Muscle of back (tissue), 13 donors: ENCODE data around the gene DYSF. TPM values are rescaled to one million over a fixed set of nuclear protein-coding genes. Genes with fewer than 3 reads are reported as not detected.
A peak's percentile ranks its signal among the peaks of the same experiment; 100 is the strongest.
"Not testable (repeated sequence)": the region's sequence is repeated elsewhere in the genome, so short reads cannot be mapped to it uniquely, and the experiment has no call there.

Experiments
- DNase-seq, 3 donors: peaks; one replicate each; pipeline versions ENCODE4 v3.0.0 to v3.0.0-alpha.2; 2013
- long read RNA-seq, 9 donors: transcript quantifications; one replicate each; lab custom pipeline, GENCODE V29; 2026
- polyA plus RNA-seq, 10 donors: library from polyadenylated mRNA; unstranded; fragments of 120-200 nt; gene quantifications; one replicate each; pipeline ENCODE4 v1.2.1, GENCODE V29; 2013; ENCODE audit not compliant: insufficient read length in 10 of 10

Gene DYSF
- polyA plus RNA-seq = 100 to 1,000 TPM in 7 of 10 donors, 10 to 100 TPM in 3; 75.3 to 143 (median 114) TPM
- long read RNA-seq, donor 1, full-length matches to known transcripts = 2 of 31 reads
- long read RNA-seq, donor 1, partial matches to known transcripts = 29 of 31 reads
- long read RNA-seq, donor 1, other reads (novel, unspliced or antisense) = 0 of 31 reads
- long read RNA-seq, donor 2, partial matches to known transcripts = 5 of 5 reads
- long read RNA-seq, donor 2, other reads (novel, unspliced or antisense) = 0 of 5 reads
- long read RNA-seq, donor 3 = 0 reads
- long read RNA-seq, donor 4, full-length matches to known transcripts = 1 of 6 reads
- long read RNA-seq, donor 4, partial matches to known transcripts = 5 of 6 reads
- long read RNA-seq, donor 4, other reads (novel, unspliced or antisense) = 0 of 6 reads
- long read RNA-seq, donor 5, partial matches to known transcripts = 11 of 11 reads
- long read RNA-seq, donor 5, other reads (novel, unspliced or antisense) = 0 of 11 reads
- long read RNA-seq, donor 6, full-length matches to known transcripts = 5 of 23 reads
- long read RNA-seq, donor 6, partial matches to known transcripts = 18 of 23 reads
- long read RNA-seq, donor 6, other reads (novel, unspliced or antisense) = 0 of 23 reads
- long read RNA-seq, donor 7, partial matches to known transcripts = 5 of 5 reads
- long read RNA-seq, donor 7, other reads (novel, unspliced or antisense) = 0 of 5 reads
- long read RNA-seq, donor 8 = 0 reads
- long read RNA-seq, donor 9 = 0 reads

GRCh38 chr2:71453404-71454220 lies at the start of gene DYSF:
Gene DYSF (plus strand): TSS chr2:71453561.
- DNase-seq = peak; percentile 55 to 81 (median 65)

GRCh38 chr2:71409611-71410010 lies 43.8 kb upstream of the DYSF start:
- DNase-seq = no peak

- no peak for DNase-seq
Measured at GRCh38 chr2:71410696-71411095, 42.7 kb upstream of the DYSF start.

GRCh38 chr2:71416866-71417265 lies 36.5 kb upstream of the DYSF start:
- DNase-seq = not testable (repeated sequence)

- DNase-seq = no peak
Measured at GRCh38 chr2:71417300-71418202, 35.8 kb upstream of the DYSF start.

- no peak for DNase-seq
Measured at GRCh38 chr2:71419145-71419544, 34.2 kb upstream of the DYSF start.

- no peak for DNase-seq
Measured at GRCh38 chr2:71419976-71420375, 33.4 kb upstream of the DYSF start.

GRCh38 chr2:71422786-71423185 lies 30.6 kb upstream of the DYSF start:
- no peak for DNase-seq

- no peak for DNase-seq
Measured at GRCh38 chr2:71423817-71424420, 29.4 kb upstream of the DYSF start.

- DNase-seq = no peak
Measured at GRCh38 chr2:71426721-71427120, 26.6 kb upstream of the DYSF start.

- no peak for DNase-seq
Measured at GRCh38 chr2:71428472-71429383, 24.6 kb upstream of the DYSF start.

- DNase-seq = not testable (repeated sequence)
Measured at GRCh38 chr2:71445142-71445541, 8.2 kb upstream of the DYSF start.

- no peak for DNase-seq
Measured at GRCh38 chr2:71446505-71446904, 6.9 kb upstream of the DYSF start.

- DNase-seq = no peak
Measured at GRCh38 chr2:71449343-71449742, 4.0 kb upstream of the DYSF start.

- no peak for DNase-seq
Measured at GRCh38 chr2:71451705-71452104, 1.7 kb upstream of the DYSF start.

- DNase-seq = peak in 2 of 3 donors; percentile 43 to 52
Measured at GRCh38 chr2:71452565-71452964, 796 bp upstream of the DYSF start.

GRCh38 chr2:71454221-71455010 lies 1.1 kb downstream of the DYSF start:
- DNase-seq = peak in 1 of 3 donors; percentile 53

- no peak for DNase-seq
Measured at GRCh38 chr2:71455011-71455740, 1.8 kb downstream of the DYSF start.
